HCT116 (cell line): ENCODE data around the gene ATRIP.

ENCODE experiments used
- CEBPB ChIP-seq: IDR thresholded peaks from 2 replicates; pipeline ENCODE4 v1.6.1; 2012; ENCODE audit warnings: low read depth
- EGR1 ChIP-seq: IDR thresholded peaks from 2 replicates; pipeline ENCODE4 v1.6.1; 2012; ENCODE audit warnings: low read depth
- EZH2 ChIP-seq: fragments of 200-600 bp; sonication (generic); IDR thresholded peaks from 2 replicates; pipeline ENCODE4 v1.6.1; 2017; ENCODE audit warnings: antibody characterized with exemption, mixed run types
- JUND ChIP-seq: IDR thresholded peaks from 2 replicates; pipeline ENCODE4 v1.6.1; 2012
- POLR2A ChIP-seq: IDR thresholded peaks from 2 replicates; pipeline ENCODE4 v1.7.0; 2011; ENCODE audit warnings: borderline replicate concordance; ENCODE audit not compliant: insufficient read depth, insufficient read length; ENCODE audit errors: extremely low read depth
- POLR2AphosphoS5 ChIP-seq: IDR thresholded peaks from 2 replicates; pipeline ENCODE4 v1.6.1; 2011; ENCODE audit warnings: mild to moderate bottlenecking, low read depth, low read length, moderate library complexity
- SIN3A ChIP-seq: IDR thresholded peaks from 2 replicates; pipeline ENCODE4 v1.6.1; 2012; ENCODE audit warnings: low read depth
- TCF7L2 ChIP-seq: IDR thresholded peaks from 2 replicates; pipeline ENCODE4 v1.7.0; 2011; ENCODE audit warnings: borderline replicate concordance, inconsistent platforms; ENCODE audit not compliant: insufficient read depth, insufficient read length; ENCODE audit errors: extremely low read depth
- YY1 ChIP-seq: IDR thresholded peaks from 2 replicates; pipeline ENCODE4 v1.6.1; 2011; ENCODE audit warnings: low read length, low read depth, moderate library complexity, mild to moderate bottlenecking; ENCODE audit not compliant: insufficient replicate concordance; ENCODE audit errors: extremely low read depth
- TF ChIP-seq, protein P1 (sequence below), 3 experiments: fragments of 200-600 bp in 1 of 3; sonication (generic) in 1 of 3; IDR thresholded peaks in 2 of 3; conservative IDR thresholded peaks in 1 of 3; 2 replicates each; pipeline ENCODE4 v1.5.1; 2012 to 2017; ENCODE audit warnings: low read depth in 2 of 3, low read length in 2 of 3, antibody characterized with exemption in 1 of 3, borderline replicate concordance in 1 of 3, control low read depth in 1 of 3, mild to moderate bottlenecking in 1 of 3, mixed read lengths in 1 of 3, mixed run types in 1 of 3, moderate library complexity in 1 of 3; ENCODE audit not compliant: insufficient read depth in 1 of 3
- TF ChIP-seq, protein P2 (sequence below): IDR thresholded peaks from 2 replicates; pipeline ENCODE4 v1.6.1; 2012
- TF ChIP-seq, protein P3 (sequence below): IDR thresholded peaks from 2 replicates; pipeline ENCODE4 v1.6.1; 2012

DNA sequence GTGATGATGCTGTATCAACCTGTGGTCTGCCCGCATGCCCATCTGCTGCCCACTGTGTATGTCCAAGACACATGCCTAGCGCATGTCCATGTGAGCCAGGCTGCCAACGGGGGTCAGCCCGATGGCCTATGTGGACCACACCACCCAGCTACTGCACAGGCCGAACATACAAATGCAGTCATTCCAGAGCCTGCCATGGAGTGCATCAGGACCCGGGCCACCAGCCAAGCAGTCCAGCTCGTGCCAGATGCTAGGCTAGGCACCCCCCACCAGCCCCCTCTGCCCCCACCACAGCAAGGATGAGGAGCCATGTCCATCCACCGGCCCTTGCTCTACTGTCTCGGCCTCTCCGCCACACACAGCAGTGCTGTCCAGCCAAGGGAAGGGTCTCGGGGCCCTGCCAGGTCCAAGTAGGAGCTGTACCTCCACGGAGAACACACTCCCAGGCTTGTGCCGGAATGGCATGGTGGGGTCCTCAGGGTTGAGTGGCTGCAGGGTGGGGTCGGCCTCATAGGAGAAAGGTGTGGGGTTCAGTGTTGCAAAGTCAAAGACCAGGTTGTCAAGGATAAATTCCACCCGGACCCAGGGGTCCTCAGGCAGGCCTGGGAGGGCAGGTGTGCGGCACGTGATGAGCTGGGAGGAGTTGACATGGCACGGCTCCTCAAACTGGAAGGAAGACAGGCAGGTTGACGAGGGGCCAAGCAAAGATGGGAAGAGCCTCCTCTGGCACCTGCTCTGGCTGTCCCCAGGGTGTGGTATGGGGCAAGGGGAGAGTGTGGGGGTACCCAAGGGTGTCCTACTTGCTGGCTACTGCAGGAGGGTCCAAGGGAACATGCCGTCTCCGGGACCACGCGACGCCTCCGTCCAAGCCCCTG is 31.9 kb upstream of the ATRIP start:
- TF ChIP-seq, protein P1, sequence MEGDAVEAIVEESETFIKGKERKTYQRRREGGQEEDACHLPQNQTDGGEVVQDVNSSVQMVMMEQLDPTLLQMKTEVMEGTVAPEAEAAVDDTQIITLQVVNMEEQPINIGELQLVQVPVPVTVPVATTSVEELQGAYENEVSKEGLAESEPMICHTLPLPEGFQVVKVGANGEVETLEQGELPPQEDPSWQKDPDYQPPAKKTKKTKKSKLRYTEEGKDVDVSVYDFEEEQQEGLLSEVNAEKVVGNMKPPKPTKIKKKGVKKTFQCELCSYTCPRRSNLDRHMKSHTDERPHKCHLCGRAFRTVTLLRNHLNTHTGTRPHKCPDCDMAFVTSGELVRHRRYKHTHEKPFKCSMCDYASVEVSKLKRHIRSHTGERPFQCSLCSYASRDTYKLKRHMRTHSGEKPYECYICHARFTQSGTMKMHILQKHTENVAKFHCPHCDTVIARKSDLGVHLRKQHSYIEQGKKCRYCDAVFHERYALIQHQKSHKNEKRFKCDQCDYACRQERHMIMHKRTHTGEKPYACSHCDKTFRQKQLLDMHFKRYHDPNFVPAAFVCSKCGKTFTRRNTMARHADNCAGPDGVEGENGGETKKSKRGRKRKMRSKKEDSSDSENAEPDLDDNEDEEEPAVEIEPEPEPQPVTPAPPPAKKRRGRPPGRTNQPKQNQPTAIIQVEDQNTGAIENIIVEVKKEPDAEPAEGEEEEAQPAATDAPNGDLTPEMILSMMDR (IDR thresholded peaks at IDR 0.05 in 2 of 3, conservative IDR thresholded peaks at IDR 0.05 in 1 of 3; ENCODE audit: borderline replicate concordance in 1 of 3, insufficient read depth in 1 of 3, low read depth in 2 of 3, low read length in 2 of 3): no peak
- TF ChIP-seq EZH2: no peak
- TF ChIP-seq SIN3A: no peak
- no peak for TF ChIP-seq POLR2A
- TF ChIP-seq TCF7L2: no peak
- TF ChIP-seq JUND: no peak
- no peak for TF ChIP-seq EGR1
- TF ChIP-seq YY1: no peak
- TF ChIP-seq POLR2AphosphoS5: no peak
- TF ChIP-seq, protein P2, sequence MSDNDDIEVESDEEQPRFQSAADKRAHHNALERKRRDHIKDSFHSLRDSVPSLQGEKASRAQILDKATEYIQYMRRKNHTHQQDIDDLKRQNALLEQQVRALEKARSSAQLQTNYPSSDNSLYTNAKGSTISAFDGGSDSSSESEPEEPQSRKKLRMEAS: no peak
- TF ChIP-seq, protein P3, sequence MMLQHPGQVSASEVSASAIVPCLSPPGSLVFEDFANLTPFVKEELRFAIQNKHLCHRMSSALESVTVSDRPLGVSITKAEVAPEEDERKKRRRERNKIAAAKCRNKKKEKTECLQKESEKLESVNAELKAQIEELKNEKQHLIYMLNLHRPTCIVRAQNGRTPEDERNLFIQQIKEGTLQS: no peak
- TF ChIP-seq CEBPB: no peak
